LNCaP clone FGC (cell line): ENCODE results near the gene GARS1.
"Not testable (repeated sequence)": the region's sequence is repeated elsewhere in the genome, so short reads cannot be mapped to it uniquely, and the experiment has no call there.

Experiments used
- DNase-seq: peaks from one replicate; pipeline ENCODE4 v3.0.0-alpha.2; 2011; ENCODE audit warnings: low read depth
- H3K4me3 ChIP-seq: 2 replicates; pipeline ENCODE4 v1.5.1; 2011; ENCODE audit warnings: mild to moderate bottlenecking, low read depth, low read length, control low read depth
- TF ChIP-seq, protein P1 (sequence below): IDR thresholded peaks from 2 replicates; pipeline ENCODE4 v1.5.1; 2012; ENCODE audit warnings: mild to moderate bottlenecking; ENCODE audit not compliant: control insufficient read depth, insufficient read depth; ENCODE audit errors: extremely low read depth

Gene GARS1

DNA sequence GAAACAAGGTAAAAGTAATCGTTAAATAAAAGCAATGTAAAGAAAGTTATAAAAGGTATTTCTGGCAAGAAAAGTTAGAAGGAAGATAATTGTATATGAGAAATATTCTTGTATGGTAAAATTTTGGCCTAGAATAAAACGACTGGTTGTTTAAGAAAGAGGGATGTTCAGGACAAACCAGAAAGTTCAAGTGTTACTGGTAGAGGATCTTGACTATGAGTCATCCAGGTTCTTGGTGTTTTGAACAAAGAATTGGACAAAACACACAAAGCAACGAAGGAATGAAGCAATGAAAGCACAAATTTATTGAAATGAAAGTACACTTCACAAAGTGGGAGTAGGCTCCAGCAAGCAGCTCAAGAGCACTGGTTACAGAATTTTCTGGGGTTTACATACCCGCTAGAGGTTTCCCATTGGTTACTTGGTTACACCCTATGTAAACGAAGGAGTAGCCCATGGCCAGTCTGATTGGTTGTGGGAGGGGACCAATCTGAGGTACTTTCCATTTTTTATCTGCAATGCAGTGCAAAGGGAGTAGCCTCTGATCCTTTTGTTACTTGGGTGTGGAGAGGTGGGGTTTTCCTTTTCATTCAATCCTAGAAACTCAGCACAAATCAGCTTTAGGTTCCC, 22.4 kb upstream of the GARS1 start:
- TF ChIP-seq, protein P1, sequence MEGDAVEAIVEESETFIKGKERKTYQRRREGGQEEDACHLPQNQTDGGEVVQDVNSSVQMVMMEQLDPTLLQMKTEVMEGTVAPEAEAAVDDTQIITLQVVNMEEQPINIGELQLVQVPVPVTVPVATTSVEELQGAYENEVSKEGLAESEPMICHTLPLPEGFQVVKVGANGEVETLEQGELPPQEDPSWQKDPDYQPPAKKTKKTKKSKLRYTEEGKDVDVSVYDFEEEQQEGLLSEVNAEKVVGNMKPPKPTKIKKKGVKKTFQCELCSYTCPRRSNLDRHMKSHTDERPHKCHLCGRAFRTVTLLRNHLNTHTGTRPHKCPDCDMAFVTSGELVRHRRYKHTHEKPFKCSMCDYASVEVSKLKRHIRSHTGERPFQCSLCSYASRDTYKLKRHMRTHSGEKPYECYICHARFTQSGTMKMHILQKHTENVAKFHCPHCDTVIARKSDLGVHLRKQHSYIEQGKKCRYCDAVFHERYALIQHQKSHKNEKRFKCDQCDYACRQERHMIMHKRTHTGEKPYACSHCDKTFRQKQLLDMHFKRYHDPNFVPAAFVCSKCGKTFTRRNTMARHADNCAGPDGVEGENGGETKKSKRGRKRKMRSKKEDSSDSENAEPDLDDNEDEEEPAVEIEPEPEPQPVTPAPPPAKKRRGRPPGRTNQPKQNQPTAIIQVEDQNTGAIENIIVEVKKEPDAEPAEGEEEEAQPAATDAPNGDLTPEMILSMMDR: no peak
- no peak for DNase-seq
- H3K4me3 ChIP-seq: no peak overlapping the region

DNA sequence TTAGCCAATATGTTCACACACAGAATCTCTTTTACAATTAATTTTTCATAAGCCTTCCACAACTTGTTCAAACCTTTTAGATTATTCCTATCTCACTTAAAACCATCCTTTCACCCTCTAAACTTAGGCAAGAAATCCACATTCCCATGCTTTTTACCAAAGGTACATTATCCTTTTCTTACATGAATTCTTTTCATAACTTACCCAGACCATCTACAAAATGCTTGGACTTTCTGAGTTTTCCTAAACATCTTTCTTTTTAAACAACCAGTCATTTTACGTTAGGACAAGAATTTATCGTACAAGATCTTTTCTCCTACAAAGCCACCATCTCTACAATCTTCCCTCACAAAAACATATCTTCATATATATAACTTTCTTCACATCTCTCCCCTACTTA, 18.8 kb upstream of the GARS1 start:
- no peak for DNase-seq
- TF ChIP-seq, protein P1: no peak
- no peak overlapping the region for H3K4me3 ChIP-seq

DNA sequence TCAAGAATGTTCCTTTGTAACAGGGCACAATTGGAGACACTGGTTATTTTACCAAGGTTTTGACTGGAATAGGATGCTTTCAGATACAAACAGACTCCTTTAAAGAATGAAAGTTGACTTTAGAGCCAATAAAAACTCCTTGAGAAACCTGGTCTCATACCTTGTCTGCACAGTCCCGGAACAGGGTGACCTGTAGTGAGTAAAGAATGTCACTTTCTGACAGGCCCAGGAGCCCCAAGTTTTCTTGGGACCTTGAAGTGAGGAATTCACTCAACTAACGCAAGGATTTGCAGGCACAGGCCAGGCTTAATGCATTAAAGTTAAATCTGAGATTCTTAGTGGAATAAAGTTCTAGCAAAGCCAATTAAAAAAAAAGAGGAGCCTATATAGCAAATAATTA, 11.5 kb upstream of the GARS1 start:
- no peak overlapping the region for H3K4me3 ChIP-seq
- TF ChIP-seq, protein P1: no peak
- DNase-seq: no peak

DNA sequence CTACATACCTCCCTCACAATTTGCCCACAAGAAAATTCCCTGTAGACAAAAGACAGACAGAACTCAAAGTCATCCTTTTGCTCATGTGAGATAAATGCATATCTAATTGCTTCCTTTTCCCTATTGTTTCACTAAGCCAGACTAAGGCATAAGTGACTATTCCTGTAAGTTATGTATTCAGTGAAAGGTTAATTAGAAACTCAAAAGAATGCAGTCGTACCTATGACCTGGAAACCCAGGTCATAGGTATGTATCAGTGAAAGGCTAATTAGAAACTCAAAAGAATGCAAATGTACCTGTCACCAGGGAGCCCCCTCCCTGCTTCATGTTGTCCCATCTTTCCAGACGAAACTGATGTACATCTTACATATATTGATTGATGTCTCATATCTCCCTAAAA, 10.3 kb upstream of the GARS1 start:
- TF ChIP-seq, protein P1: no peak
- no peak overlapping the region for H3K4me3 ChIP-seq
- DNase-seq: no peak

DNA sequence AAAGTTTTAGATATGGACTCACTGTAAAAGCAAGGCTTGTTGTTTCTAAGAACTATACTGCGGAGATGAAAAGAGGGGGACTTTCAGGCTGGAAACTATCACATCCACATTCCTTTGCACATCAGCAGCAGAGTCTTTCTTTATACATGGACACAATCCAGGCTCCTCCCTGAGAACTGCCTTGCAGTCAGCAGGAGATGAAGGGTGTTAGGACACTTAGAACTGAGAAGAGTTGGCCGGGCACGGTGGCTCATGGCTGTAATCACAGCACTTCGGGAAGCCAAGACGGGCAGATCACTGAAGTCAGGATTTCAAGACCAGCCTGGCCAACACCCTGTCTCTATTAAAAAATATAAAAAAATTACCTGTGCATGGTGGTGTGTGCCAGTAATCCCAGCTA, 9.7 kb upstream of the GARS1 start:
- TF ChIP-seq, protein P1: no peak
- DNase-seq: no peak
- H3K4me3 ChIP-seq: no peak overlapping the region

DNA sequence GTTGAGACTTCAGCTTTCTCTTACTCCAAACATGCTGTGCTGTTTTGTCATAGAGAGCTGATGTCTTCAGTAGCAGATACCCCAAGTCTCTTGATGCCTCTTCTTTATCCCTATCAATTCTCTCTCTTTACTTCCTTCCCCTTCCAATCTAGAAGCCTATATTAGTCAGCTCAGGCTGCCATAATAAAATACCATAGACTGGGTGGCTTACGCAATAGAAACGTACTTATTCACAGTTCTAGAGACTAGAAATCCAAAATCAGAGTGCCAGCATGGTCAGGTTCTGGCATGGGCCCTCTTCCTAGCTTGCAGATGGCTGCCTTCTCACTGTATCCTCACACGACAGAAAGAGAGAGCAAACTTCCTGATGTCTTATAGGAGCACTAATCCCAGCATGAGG, 9.0 kb upstream of the GARS1 start:
- DNase-seq: no peak
- H3K4me3 ChIP-seq: no peak overlapping the region
- TF ChIP-seq, protein P1: no peak

DNA sequence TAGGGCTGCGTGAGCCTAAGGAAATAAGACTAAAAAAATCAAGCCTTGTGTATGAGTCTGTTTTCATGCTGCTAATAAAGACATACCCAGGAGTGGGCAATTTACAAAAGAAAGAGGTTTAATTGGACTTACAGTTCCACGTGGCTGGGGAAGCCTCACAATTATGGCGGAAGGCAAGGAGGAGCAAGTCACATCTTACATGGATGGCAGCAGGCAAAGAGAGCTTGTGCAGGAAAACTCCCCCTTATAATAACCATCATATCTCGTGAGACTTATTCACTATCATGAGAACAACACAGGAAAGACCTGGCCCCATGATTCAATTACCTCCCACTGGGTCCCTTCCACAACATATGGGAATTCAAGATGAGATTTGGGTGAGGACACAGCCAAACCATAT, 7.1 kb upstream of the GARS1 start:
- not testable (repeated sequence) for DNase-seq, H3K4me3 ChIP-seq

DNA sequence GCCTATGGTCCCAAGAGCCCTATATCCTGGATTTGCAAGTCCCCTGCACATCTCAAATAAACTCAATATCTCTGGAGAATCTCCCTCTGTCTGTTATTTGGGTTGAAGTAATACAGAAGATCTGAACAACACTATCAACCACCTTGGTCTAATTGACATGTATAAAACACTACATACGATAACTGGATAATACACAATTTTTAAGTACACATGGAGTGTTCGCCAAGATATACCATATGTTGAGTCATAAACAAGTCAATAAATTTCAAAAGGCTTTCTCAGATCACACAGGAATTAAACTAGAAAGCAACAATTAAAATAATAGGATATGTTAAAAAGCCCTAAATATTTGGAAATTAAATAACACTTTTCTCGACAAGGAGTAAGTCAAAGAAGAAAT, 5.6 kb upstream of the GARS1 start:
- no peak overlapping the region for H3K4me3 ChIP-seq
- TF ChIP-seq, protein P1: no peak
- no peak for DNase-seq
